Activated CD4-positive, alpha-beta T cell treated with anti-CD3 and anti-CD28 coated beads, Interleukin-10, Interleukin-2, amounts not matched to agents 100 ng/mL and 50 ng/mL, durations not matched to agents 16 hours and 8 hours (primary cell): ENCODE measurements around the gene FAM200C.
"Not testable (repeated sequence)": the region's sequence is repeated elsewhere in the genome, so short reads cannot be mapped to it uniquely, and the experiment has no call there.

Source experiments
- DNase-seq: peaks from one replicate; pipeline ENCODE4 v3.0.0-alpha.2; 2020

The FAM200C gene

DNA sequence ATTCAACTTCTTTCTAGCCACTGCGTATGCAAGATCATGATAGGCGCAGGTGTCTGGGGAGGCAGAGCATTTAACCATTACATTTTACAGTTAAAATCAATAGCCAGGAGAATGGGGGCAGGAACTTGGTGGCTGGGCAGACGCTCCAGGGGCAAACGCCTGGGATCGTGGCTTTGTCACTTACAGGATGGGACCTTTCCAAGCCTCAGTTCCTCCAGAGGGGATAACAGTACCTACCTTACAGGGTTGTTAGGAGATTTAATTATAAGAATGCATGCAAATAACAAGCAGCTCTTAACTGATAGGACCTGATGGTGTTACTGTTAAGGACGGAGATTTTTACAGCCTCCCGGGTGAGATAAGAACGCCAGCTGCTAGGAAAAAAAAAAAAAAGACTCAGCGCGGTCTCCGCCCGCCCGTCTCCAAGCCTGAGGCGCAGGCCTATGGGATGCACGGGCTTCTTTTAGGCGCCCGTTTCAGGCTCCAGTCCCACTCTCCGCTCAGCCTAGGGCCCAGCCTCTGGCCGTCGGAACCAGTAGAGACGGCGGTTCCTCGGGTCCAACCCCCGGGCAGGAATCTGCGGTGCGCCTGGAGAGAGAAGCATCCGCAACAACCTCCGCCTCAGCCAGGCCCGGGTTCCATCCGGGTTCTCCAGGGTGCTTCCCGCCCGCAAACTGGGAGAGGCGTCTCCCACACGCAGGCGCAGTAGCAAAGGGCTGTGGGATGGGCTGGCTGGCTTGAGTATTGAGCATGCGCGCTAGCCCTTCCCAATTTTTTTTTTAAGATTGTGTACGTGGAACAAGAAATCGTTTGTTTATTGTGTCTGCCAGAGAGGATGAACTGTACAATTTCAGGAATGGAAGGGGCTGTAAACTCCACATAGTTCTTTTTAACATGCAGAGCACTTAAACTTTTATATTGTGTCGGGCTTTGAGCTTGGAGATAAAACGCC lies at the start of gene FAM200C:
TSS of gene FAM200C (minus strand) at position 653 of the 952 bp plus-strand sequence. CDS start 4,564 bp downstream, outside the sequence.
- peak; percentile 90 for DNase-seq

- DNase-seq, result no peak
These were observed 49.6 kb upstream of the FAM200C start for GRCh38 chr5:160449458-160449857.

GRCh38 chr5:160448886-160449285 lies 49.0 kb upstream of the FAM200C start:
- no peak for DNase-seq

DNA sequence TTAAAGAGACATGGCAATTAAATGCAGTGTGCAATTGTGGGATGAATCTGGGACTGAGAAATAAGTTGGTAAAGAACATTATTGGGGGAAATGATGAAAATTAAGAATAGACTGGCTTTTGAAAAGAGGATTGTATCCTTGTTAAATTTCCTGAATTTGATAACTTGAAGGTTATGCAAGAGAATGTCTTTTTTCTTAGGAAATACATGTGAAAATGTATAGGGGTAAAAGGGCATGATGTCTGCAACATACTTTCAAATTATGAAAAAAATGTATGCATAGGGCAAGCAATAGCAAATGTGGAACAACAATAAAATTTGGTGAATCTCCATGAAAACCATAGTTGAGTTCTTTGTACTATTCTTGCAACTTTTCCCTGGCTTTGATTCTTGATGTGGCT lies 45.9 kb upstream of the FAM200C start:
- no peak for DNase-seq

DNA sequence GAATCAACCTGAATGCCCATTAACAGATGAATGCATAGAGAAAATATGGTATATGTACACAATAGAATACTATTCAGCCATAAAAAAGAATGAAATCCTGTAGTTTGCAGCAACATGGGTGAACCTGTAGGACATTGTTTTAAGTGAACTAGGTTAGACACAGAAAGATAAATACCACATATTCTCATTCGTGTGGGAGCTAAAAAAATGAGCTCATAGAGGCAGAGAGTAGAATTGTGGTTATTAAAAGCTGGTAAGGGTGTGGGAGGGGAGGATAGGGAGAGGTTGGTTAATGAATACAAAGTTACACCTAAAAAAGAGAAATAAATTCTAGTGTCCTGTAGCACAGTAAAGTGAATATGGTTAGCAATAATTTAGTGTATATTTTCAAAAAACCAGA lies 45.3 kb upstream of the FAM200C start:
- DNase-seq, result no peak

DNA sequence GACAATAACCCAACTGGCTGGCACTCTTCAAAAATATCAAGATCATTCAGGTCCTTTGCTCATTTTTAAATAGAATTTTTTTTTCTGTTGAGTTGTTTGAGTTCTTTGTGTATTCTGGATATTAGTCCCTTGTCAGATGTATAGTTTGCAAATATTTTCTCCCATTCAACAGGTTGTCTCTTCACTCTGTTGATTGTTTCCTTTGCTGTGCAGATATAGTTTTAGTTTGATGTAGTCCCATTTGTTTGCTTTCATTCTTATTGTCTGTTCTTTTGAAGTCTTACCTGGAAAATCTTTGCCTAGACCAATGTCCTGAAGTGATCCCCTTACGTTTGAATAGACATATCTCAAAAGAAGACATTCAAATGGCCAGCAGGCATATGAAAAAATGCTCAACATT lies 44.6 kb upstream of the FAM200C start:
- no peak for DNase-seq

DNA sequence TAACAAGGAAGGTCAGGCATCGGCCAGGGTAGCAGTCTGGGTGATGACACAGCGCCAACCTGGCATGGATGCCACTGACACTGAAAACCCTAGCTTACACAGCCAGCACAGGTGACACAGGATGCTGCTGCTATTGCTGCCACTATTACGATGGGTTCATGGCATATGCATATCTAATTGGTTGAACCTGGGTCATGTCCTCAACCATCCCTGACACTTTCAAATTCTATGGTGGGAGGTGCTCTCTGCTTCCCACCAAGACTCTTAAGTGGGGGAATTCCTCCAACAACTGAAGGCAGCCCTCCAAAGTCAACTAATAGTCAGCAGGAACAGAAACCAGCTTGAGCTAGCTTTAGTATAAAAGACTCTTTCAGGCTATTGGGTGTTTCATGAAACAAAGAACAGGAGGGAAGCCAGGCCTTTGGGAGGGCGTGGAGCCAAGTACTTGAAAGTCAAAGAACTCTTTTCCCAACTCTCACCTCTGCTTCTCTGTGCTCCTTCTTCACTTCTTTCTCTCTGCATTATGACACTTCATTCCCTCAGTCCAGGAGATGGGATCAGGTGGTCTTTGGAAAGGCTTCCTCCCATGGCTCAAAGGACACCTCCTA lies 43.1 kb upstream of the FAM200C start:
- DNase-seq, result no peak

DNA sequence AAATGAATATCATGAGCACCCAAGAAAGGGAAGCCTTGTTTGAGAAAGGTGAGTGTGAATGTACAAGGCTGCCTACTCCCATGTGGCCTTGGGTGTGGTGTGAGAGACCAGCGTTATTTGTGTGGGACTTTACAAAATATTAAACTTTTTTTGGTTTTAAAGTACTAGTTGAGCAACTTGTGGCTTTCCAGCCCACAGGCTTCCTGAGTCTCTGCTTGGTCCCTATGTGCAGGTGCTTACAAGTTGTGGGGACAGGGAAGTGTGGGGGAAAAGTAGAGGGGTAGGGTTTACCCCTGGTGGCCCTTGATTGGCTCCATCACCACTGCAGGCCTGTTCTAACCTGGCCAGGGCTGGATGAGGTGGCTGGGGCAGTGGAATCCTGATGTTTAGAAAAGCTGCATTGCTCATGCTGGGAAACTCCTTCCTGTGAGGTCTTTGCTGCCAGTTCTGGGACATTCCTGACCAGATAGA lies 41.5 kb upstream of the FAM200C start:
- DNase-seq, result no peak

DNA sequence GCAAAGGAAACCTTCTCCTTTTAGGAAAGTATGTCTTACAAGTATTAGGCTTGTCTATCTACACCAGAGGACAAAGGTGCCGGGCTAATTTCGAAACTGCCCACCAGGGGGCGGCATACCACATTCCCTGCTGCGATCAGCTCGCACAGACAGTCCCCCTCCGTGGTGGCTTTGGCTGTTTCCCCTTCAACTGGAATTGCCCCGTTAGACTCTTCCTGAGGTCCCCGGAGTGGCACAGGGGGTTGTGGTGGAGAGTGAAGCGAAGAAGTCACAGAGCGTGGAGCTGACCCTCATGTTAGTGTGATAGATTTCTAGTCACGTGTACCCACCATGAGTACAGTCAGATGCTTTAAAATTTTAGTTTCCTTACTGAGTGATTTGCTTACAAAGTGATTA lies 39.3 kb upstream of the FAM200C start:
- DNase-seq, result peak; percentile 91

DNA sequence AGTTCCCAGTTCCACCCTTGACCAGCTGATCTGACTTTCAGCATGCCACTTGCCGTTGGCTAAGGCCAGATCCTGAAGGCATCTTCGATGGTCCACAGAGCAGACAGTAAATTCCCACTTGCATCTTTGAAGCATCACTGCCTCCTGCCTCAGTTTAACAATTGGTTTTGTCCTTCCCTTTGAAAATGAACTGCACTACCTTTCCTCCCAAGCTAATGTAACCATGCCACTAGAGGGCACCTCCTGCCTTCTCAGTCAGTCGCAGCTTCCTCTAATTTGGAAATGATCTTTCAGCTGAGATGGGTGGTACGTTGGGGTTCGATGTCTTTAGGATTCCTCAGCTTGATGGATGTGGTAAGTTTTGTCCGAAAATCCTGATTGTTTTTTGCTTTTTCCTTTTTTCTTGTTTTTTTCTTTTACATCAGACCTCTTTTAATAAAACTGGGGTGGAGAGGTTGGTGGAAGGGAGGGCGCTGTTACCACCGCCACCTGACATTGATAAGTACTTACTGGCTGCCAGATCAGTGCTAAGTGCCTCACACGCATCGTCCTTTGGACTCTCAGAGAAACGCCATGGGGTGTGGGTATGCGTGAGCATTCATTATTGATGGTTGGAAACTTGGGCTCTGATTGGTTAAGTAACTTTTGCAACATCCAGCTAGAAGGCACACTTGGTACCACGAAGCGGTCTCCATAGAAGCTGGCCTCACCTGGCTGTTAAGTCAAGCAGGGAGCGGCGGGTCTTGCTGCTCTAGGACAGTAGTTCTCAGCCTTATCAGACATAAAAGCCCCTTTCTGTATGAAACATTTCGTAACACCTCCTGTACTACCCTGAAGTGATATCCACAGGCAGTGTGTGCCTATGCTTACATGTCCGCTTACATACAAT lies 38.7 kb upstream of the FAM200C start:
- peak; percentile 85 for DNase-seq

GRCh38 chr5:160437271-160437670 lies 37.4 kb upstream of the FAM200C start:
- no peak for DNase-seq

- DNase-seq, result not testable (repeated sequence)
These were observed 36.8 kb upstream of the FAM200C start for GRCh38 chr5:160436661-160437060.

- no peak for DNase-seq
These were observed 36.2 kb upstream of the FAM200C start for GRCh38 chr5:160436017-160436416.

DNA sequence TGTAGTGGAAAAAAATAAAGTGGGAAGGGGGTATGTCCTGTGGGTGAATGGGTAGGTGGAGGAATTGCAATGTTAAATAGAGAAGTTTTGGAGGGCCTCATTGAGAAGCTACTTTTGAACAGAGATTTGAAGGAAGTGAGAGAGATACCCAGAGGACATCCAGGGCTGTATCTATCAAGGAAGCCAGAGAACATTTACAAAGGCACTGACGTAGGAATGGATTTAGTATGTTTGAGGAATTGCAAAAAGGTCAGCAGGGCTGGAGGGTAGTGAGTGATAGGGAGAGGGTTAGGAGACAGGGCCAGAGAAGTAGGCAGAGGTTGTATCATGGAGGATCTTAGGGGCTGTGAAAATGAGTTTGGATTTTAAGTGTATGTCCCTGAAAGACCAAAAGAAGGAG lies 35.7 kb upstream of the FAM200C start:
- DNase-seq, result no peak

DNA sequence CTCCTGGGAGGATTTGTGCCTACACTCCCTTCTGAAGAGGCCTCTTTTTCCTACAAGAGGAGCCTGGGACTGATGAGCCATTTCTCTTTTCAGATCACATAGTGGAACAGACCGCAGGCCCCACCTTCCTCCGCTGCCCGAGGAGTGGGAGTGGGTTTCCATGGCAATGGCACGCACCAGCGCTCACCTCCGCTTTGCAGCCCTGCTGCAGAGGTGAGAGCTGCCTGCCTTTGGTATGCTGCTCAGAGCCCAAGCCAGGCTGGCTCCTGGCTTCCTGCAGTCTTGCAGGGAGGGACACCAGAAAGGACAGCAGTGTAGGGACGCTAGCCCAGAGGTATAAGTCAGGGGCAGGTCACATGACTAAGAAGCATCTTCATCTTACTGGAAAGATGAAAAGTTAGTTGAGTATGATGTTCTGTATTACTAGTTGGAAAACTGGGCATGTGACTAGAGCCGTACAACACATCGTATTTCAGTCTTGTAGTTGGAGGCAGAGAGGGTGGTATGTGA lies 34.2 kb upstream of the FAM200C start:
- DNase-seq, result no peak

- no peak for DNase-seq
These were observed 32.9 kb upstream of the FAM200C start for GRCh38 chr5:160432787-160433186.

DNA sequence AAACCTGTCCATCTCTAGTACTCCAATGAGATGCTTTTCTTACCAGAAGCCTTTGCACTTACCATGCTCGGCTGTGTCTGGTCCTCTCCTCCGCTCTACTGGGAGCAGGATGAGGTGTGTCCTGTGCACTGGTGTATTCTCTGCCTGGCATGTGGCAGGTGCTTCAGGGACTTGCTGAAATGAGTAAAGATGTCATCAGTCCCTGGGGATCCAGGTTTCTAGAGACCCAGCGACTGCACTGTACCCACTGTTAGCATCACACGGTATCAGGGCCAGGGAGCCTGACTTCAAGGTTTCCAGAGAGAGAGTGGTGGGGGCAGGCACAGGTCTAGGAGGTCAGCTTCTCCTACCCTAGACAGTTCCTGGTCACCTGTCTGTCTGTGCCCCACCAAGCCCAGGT lies 32.3 kb upstream of the FAM200C start:
- DNase-seq, result no peak

DNA sequence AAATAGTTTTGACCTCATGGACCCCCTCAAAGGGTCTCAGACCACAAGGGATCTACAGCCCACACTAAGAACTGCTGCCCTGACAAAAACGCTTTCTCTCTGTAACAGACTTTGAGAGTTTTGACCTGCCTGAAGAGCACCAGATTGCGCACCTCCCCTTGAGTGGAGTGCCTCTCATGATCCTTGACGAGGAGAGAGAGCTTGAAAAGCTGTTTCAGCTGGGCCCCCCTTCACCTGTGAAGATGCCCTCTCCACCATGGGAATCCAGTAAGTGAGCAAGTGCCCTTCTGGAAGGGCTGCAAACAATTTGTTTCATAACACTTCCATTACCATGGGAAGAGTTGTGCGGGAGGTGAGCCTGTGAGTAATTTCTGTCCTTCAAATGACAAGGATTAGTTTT lies 27.8 kb upstream of the FAM200C start:
- no peak for DNase-seq

GRCh38 chr5:160423099-160423498 lies 23.2 kb upstream of the FAM200C start:
- DNase-seq, result no peak

- DNase-seq, result peak; percentile 97
These were observed 21.9 kb upstream of the FAM200C start, which contains the start of gene PTTG1 for GRCh38 chr5:160421625-160422258. TSS of gene PTTG1 (plus strand) at chr5:160421855. CDS start at chr5:160422313, 458 bp downstream.

DNA sequence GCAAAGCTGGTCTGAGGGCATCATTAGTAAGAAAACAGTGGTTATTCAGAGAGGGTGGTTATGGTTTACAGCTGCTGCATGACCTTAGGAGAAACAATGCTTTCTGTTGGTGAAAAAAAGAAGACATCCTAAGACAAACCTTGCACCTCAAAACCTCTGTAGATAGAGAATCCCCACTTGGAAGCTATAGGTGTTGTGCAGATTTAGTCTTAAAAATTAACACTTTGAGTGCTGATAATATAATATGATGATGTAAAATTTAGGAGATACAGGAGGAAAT lies 20.4 kb upstream of the FAM200C start:
- no peak for DNase-seq
